ENCODE data around the gene C1orf159.
"Not testable (repeated sequence)": the region's sequence is repeated elsewhere in the genome, so short reads cannot be mapped to it uniquely, and the experiment has no call there.

DNA sequence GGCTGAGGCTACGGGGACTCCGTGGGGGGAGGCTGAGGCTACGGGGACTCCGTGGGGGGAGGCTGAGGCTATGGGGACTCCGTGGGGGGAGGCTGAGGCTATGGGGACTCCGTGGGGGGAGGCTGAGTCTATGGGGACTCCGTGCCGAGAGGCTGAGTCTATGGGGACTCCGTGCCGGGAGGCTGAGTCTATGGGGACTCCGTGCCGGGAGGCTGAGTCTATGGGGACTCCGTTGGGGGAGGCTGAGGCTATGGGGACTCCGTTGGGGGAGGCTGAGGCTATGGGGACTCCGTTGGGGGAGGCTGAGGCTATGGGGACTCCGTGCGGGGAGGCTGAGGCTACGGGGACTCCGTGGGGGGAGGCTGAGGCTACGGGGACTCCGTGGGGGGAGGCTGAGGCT is 38.5 kb downstream of the C1orf159 start:
- not testable (repeated sequence) for TF ChIP-seq POLR2A (IDR thresholded peaks at IDR 0.05)
- TF ChIP-seq, protein P1, sequence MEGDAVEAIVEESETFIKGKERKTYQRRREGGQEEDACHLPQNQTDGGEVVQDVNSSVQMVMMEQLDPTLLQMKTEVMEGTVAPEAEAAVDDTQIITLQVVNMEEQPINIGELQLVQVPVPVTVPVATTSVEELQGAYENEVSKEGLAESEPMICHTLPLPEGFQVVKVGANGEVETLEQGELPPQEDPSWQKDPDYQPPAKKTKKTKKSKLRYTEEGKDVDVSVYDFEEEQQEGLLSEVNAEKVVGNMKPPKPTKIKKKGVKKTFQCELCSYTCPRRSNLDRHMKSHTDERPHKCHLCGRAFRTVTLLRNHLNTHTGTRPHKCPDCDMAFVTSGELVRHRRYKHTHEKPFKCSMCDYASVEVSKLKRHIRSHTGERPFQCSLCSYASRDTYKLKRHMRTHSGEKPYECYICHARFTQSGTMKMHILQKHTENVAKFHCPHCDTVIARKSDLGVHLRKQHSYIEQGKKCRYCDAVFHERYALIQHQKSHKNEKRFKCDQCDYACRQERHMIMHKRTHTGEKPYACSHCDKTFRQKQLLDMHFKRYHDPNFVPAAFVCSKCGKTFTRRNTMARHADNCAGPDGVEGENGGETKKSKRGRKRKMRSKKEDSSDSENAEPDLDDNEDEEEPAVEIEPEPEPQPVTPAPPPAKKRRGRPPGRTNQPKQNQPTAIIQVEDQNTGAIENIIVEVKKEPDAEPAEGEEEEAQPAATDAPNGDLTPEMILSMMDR (IDR thresholded peaks at IDR 0.05) = not testable (repeated sequence)
